Gastroesophageal sphincter (tissue), 3 donors: ENCODE measurements around the gene ZNF331.

Experiments
- EP300 ChIP-seq: sonication (generic); formaldehyde crosslinking; IDR thresholded peaks from one replicate; pipeline ENCODE4 v1.6.1; 2017; ENCODE audit warnings: antibody characterized with exemption, mild to moderate bottlenecking
- TF ChIP-seq, protein P1 (sequence below), 4 experiments: fragments of 200-600 bp in 2 of 4; fragments of 450-650 bp in 2 of 4; sonication (generic) in 1 of 4; IDR thresholded peaks; one replicate each; pipeline ENCODE4 v1.5.1; 2017 to 2019; ENCODE audit warnings: antibody characterized with exemption in 4 of 4, mild to moderate bottlenecking in 2 of 4, moderate library complexity in 2 of 4

DNA sequence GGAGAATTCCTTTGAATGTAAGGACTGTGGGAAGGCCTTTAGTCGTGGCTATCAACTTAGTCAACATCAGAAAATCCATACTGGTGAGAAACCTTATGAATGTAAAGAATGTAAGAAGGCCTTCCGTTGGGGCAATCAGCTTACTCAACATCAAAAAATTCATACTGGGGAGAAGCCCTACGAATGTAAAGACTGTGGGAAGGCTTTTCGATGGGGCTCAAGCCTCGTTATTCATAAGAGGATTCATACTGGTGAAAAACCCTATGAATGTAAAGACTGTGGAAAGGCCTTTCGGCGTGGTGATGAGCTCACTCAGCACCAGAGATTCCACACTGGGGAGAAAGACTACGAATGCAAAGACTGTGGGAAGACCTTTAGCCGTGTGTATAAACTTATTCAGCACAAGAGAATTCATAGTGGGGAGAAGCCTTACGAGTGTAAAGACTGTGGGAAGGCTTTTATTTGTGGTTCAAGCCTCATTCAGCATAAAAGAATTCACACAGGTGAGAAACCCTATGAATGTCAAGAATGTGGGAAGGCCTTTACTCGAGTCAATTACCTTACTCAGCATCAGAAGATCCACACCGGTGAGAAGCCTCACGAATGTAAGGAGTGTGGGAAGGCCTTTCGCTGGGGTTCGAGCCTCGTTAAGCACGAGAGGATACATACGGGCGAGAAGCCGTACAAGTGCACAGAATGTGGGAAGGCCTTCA is 39.2 kb downstream of the ZNF331 start:
- TF ChIP-seq, protein P1, sequence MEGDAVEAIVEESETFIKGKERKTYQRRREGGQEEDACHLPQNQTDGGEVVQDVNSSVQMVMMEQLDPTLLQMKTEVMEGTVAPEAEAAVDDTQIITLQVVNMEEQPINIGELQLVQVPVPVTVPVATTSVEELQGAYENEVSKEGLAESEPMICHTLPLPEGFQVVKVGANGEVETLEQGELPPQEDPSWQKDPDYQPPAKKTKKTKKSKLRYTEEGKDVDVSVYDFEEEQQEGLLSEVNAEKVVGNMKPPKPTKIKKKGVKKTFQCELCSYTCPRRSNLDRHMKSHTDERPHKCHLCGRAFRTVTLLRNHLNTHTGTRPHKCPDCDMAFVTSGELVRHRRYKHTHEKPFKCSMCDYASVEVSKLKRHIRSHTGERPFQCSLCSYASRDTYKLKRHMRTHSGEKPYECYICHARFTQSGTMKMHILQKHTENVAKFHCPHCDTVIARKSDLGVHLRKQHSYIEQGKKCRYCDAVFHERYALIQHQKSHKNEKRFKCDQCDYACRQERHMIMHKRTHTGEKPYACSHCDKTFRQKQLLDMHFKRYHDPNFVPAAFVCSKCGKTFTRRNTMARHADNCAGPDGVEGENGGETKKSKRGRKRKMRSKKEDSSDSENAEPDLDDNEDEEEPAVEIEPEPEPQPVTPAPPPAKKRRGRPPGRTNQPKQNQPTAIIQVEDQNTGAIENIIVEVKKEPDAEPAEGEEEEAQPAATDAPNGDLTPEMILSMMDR (IDR thresholded peaks at IDR 0.05), result no peak
- no peak for TF ChIP-seq EP300
